NCI-H2171 treated with DMSO at 0.1 percent for 48 hours (cell line): ENCODE measurements around the gene PMF1.

Experiments used
- DNase-seq: peaks from one replicate; lab custom pipeline; 2025; lab: John Stamatoyannopoulos, UW

Gene PMF1

DNA sequence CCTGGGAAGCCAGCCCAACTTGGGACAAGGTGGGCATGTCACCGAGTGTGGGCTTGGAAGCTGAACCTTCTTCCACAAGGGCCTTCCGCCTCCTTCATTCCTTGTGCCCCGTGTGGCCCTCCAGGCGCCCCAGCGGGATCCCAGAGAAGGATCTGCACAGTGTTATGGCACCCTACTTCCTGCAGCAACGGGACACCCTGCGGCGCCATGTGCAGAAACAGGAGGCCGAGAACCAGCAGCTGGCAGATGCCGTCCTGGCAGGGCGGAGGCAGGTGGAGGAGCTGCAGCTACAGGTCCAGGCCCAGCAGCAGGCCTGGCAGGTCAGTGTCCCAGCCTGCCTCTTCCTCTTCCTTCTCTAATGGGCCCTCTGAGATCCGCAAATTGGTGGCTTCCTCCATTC is 23.4 kb downstream of the PMF1 start:
- DNase-seq, result peak; percentile 17

DNA sequence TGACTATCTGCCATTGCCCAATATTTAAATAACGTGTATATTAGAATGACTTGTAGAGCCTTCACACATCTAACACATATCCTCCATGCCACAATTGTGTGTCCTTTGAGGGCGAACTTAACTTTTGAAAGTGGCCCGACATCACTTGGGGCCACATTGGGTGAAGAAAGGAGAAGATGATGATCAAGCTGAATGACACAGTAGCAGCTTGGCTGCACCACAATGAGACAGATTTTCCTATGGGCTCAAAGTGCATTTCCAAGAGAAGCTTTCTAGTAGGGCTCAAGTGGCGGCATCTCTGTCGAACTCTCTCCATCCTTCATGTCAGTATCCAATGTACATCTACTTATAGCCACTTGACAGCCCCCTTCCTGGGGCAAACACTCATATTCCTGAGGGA is 25.4 kb downstream of the PMF1 start:
- no peak for DNase-seq

DNA sequence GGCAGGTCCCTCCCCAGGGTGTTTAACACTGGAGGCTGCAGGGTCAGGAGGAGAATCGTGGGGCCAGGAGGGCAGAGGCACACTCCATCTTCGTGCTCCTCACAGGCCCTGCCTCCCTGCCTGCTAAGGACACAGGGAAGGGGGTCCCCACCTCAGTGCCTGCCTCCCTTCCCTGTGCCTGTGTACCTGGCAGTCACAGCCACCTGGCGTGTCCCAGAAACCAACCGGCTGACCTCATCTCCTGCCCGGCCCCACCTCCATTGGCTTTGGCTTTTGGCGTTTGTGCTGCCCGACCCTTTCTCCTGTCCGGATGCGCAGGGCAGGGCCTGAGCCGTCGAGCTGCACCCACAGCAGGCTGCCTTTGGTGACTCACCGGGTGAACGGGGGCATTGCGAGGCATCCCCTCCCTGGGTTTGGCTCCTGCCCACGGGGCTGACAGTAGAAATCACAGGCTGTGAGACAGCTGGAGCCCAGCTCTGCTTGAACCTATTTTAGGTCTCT is 28.6 kb downstream of the PMF1 start:
- DNase-seq, result no peak

DNA sequence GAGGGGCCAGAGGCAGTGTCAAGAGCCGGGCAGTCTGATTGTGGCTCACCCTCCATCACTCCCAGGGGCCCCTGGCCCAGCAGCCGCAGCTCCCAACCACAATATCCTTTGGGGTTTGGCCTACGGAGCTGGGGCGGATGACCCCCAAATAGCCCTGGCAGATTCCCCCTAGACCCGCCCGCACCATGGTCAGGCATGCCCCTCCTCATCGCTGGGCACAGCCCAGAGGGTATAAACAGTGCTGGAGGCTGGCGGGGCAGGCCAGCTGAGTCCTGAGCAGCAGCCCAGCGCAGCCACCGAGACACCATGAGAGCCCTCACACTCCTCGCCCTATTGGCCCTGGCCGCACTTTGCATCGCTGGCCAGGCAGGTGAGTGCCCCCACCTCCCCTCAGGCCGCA is 29.1 kb downstream of the PMF1 start, which contains the start of gene BGLAP:
BGLAP (plus strand) TSS at position 259 of the 400 bp plus-strand sequence; CDS start at position 307, 48 bp downstream.
- DNase-seq, result no peak

DNA sequence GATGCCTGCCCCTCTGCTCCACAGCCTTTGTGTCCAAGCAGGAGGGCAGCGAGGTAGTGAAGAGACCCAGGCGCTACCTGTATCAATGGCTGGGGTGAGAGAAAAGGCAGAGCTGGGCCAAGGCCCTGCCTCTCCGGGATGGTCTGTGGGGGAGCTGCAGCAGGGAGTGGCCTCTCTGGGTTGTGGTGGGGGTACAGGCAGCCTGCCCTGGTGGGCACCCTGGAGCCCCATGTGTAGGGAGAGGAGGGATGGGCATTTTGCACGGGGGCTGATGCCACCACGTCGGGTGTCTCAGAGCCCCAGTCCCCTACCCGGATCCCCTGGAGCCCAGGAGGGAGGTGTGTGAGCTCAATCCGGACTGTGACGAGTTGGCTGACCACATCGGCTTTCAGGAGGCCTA is 29.9 kb downstream of the PMF1 start:
- DNase-seq, result no peak

DNA sequence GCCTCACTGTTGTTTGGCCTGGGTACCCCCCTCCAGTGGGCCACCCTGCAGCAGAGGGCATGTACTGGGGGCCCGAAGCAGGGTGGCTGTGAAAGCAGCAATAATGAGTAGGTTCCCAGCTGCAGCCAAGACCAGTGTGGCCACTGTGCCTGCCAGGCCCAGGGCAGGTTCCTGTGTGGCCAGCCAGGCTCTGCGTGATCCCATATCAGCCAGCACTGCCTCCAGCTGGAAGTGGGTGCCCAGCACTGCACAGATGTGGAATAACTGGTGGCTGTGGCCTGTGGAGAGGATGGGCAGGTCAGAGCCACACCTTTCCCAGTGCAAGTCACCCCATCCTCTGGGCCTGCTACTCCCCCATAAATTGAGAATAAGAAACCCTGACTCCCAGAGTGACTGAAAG is 31.3 kb downstream of the PMF1 start:
- DNase-seq, result no peak

DNA sequence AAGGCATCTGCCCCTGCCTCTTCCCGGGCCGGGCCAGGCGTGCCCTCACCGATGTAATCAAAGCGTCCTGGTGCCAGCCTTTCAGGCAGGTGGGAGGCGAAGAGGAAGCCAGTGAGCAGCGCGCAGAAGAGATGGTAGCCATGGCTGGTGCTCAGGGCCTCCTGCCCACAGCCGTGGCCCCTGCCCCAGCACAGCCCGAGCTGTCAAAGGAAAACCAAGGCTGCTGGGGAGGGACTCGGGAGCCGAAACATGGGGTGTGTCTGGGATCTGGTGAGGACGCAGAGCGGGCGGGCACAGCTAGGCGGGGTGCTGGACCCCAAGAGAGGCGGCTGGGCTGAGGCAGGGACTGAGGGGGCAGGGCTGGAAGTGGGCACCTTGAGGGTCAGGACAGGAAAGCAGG is 31.9 kb downstream of the PMF1 start:
- no peak for DNase-seq

DNA sequence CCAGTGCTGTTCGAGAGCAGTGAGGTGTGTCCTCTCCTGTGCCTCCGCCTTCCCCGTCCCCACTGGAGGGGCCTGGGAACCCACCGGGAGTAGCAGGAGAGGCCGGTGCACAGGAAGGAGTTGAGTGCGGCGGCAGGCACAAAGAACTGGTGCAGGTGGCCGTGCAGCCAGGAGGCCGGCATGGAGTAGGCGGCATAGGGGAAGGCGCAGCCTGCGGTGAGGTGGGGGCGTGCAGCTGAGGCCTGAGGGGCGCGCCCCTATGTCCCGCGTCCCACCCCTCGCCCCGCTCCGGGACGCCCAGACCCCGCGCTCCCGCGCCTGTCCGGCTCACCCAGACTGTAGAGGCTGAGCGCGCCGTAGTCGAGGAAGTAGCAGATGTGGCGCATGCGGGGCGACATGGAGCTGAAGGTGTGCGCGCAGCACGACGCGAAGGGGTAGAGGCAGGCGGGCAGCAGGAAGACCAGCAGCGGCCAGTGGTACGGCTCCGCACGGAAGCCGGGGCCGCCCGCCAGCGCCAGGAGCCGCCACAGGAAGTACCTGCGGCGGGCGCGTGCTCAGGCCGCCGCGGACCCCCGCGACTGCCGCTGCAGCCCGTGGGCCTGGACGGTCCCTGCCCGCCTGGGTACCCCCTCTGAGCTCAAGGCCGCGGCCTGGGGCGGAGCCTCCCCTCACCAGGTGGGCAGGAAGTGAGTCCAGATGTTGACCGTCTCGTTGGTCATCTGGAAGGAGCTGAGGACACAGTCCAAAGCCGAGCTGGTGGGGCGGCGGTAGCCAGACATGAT is 32.8 kb downstream of the PMF1 start:
- peak; percentile 14 for DNase-seq

DNA sequence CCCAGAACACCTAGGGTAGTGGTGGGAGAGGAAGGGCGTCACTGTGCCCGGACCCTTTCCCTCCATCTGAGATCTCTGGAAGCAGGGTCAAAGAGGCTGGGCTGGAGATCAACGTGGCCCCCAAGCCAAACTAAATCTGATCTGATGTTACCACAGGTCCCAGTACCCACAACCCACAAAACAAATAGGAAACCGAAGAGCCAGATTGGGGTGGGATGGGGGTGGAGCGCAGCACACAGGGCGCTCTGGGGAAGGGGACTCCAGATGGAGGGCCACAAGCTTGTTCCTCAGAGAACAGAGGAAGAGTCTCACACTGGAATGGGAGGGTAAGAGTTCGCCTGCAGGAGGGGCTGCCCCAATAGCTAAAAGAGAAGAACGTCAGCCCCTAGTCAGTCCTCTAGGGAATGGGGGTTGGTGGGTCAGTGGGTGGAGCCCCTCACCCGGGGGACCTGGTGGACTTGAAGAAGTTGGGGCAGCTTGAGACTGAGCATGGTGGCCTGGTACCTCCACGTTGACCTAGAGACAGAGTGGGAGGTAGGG is 33.5 kb downstream of the PMF1 start:
- DNase-seq, result no peak

DNA sequence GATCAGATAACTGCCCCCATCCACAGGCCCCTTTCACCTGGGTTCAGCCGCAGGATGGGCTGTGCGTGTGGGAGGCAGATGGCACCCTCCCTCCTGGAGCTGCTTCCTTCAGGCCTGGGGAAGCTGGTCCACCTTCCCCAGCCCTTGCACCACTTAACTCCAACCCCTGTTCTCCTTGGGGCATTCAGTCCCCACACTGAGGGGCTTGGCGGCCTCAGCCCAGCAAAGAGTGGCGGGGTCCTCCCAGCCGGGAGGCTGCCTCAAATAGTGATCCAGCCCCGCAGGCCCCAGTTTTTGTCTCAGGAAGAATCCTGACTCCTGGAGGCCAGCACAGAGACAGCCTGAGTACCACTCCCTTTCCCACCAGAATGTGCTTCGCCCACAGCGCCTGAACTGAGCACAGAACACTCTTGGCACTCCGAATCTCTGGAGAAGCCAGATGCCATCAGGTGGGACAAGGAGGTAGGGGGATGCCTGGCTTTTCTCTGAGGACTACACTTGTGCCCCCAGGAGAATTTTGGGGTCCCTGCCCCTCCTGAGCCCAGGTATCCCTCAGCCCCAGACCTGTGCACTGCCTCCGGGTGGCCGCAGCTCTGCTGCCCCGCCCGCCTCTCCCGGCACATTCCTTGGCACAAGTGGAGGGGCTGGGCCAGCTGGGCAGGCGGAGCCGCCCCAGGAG is 34.1 kb downstream of the PMF1 start:
- peak; percentile 15 for DNase-seq

DNA sequence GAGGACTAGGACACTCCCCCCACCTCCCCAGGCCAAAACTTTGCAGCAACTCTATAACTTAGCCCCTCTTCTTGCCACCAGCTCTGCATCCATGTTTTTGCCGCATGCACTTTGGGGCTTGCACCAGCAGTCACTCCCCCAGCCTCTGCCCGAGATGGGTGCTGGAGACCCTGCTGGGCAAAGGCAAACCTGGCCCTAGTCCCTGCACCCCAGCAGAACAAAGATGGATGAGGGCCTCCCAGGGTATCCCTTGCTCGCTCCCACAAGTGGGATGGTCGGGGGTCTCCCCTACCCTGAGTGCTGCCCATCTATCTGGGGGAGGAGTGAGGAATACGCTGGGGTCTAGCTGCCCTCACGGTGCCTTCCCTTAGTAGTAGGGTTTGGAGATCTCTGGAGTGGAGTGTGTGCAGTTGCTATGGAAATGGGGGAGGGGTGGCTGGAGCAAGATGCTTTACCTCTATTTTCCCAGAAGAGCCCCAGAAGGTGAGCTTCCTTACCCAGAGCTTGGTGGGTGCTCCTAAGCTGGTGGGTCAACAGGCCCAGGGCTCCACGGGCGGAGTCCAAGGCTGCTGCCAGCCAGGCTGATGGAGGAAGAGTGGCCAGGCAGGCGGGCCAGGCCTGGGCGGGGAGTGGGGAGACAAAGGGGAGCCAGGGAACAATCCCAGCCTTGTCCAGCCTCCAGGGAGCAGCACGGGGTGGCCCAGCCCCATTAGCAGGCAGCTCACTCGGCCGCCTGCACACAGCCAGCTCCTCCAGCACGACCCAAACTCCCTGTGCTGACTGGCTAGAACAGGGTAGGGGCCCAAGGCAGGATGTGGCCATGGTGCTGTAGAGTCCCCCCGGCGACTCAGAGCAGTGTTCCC is 34.9 kb downstream of the PMF1 start, which contains the start of gene PAQR6:
PAQR6 (minus strand) TSS at position 597 of the 863 bp plus-strand sequence. CDS start 1,325 bp downstream, outside the sequence.
- no peak for DNase-seq

DNA sequence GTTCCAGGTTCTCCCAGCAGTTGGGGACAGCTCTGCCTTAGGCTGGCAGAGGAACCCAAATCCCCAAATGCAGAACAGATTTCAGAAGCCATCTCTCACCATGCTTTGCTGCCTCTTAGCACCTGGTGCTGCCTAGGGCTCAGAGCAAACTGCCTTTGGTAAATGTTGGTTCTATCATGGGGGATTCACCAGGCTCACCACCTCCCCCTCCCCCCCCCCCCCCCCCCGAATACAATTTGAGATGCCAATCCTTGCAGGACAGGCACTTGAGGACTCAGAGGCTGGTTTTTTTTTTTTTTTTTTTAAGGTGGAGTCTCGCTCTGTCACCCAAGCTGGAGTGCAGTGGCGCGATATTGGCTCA is 35.5 kb downstream of the PMF1 start:
- DNase-seq, result no peak

DNA sequence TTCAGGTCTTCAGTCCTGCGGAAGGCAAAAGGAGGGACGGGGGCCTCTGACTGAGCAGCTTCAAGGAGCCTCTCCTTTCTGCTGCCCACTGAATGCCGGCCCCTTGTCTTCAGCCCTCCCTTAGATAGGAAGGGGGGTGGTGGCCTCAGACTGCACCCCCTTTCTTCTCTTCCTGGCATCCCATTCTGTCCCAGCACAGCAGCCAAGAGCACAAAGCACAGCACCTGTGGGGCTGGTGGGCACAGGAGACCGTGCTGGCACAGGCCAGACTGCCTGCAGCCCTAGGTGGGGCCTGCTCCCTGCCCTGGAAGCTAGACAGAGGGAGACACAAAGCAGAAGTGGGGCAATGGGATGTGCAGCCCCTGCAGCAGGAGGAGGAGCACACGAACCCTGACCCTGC is 36.8 kb downstream of the PMF1 start:
- no peak for DNase-seq

DNA sequence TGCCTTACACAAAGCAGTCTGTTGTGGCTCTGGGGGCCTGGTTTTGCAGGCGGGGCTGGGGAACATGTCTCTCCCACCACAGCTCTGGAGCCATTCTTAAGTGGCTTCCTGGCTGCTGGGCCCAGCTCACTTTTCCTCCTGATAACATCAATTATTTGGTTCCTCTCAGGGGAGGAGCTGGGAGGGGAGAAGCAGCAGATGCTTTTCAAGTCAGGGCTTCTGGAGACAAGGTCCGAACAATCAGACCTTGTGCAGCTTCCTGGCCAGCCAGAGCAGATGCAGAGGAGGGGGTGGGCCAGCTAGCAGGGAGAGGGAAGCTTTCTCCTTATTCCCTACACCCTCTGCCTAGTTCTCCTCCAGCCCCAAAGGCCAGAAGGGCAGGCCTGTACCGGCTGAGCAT is 38.7 kb downstream of the PMF1 start:
- DNase-seq, result peak; percentile 53

DNA sequence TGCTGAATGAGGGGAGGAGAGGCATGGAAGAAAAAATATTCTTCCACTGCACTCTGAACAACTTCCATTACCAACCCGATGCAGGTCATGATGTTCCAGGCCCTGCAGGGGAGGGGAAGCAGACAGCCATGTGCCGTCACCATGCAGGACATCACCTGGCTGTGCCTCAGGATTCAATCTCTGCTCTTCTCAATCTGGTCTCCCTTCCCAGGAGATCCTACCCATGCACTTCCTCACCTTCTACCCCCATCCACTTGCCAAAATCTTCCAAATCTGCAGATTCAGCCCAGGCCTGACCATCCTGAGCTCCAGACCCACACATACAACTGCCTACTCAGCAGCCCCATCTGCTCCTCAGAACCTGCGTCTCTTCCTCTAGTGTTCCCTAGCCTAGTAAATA is 40.8 kb downstream of the PMF1 start:
- no peak for DNase-seq

DNA sequence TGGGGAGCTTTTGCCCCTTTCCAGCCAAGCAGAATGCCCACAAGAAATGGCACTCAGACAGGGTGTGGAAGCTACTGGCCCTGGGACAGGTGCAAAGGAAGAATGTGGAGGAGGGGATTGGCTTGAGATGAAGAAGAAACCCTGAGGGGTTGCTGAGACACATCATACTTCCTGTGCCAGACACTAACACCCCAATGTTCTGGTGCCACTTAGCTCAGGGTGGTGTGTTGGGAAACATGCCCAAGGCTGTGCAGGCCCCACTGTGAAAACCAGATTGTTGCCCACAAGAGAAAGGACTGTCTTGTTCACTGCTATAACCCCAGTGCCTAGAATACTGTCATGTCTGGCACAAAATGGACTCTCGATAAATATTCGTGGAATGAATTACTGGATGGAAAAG is 44.9 kb downstream of the PMF1 start:
- DNase-seq, result no peak

DNA sequence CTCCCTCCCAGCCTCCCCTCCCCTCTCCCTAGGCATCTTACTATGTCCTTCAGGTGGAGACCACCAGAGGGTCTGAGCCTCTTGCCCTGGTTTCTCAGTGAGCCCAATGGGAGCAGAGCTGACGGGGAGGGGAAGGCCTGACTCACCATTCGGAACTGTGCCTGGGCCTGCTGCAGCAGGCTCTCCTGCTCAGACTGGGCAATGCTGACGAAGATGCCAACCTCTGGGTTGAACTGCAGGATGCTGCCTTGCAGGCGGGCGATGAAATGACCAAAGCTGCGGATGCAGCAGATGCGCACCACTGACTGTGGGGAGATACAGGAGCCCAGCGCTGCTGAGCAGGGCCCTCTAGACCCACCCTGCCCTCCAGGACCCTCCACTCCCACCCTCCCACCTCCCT is 46.1 kb downstream of the PMF1 start:
- no peak for DNase-seq

DNA sequence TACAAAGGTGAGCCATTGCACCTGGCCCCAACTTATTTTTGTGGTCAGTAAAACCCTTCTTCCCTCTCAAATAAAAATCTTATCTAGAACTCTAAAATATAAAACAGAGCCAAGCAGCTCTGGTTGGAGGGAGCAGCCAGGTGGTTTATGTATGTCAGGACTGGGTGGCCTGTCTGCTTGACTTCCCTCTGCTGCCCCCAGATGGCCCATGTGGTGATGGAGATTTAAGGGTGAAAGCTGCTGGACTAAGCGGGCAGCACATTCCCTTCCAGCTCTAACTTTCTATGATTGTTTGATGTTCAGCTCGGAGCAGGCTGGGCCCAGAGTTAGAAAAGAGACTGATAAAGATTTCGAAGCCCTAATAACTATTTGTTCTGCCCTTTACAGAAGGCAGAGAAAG is 47.0 kb downstream of the PMF1 start:
- DNase-seq, result no peak

DNA sequence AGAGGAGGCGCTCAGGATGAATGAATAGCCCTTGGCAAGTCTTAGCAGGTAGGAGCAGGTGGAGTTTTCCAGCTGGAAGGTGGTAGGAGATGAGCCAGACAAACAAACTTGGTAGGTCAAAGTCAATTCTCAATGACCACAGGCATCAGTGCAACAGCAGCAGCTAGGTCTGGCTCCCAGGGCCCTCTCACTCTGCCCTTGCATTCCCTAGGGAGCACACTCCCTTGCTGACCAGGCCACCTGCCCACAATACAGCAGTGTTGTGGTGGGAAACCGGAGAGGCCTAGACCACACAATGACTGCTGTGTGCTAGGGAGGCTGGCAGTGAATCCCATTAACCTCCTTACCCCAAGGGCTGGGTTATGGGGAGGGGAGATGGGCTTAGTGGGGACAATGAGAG is 48.1 kb downstream of the PMF1 start:
- DNase-seq, result no peak

DNA sequence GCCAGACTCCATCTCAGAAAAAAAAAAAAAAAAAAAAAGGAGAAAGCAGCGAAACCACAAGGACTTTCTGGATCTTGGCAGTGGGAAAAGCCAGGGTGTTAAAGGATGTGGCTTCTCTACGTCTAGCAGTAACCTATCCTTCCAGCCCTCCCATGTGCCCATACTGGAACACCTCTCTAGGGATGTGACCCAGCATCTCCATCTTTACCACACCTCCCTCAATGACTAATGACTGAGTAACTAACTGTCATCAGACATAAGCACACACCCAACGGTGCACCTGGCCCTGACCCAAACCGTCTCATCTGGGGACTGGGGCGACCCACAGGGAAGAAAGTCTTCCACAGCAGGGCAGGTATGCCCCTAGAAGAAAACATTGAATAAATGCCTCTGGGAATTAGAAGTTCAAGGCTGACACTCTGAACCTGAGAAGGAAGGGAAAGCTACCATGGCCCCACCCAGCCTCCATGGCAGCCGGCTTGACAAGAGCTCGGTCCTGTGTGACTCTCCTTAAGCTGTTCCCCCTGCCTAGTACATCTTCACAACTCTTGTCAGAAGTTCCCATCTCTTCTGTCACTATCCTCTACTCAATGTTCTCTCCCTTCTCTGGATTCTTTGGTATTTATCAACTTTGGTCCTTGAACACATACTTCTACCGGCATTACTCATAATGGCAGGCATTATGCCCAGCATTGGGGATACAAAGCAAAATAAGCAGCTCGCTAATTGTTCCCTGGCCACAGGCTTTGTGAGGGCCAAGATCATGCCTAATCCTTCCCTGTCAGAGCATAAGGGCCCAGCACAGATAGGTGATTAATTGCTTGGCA is 49.9 kb downstream of the PMF1 start:
- DNase-seq, result no peak

DNA sequence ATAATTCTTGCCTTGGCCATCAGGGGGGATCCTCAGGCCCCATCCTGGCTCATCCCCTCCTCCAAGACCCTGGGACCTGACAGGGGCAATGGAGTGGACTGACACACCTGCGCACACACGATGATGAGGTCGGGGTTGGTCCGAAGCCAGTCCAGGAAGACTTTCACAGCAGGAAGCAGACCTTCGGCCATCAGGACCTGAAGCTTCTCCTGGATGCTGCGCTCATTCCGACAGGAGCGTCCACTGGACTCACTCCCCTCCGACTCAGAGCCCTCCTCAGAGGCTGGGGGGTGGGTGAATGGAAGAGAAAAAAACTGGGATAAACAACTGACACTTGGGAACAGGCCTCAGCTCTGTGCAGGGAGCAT is 50.5 kb downstream of the PMF1 start:
- DNase-seq, result no peak
